Measurements from ENCODE around the gene GALNT9. TPM values are rescaled to one million over a fixed set of nuclear protein-coding genes. Genes with fewer than 3 reads are reported as not detected.

The GALNT9 gene
- total and polyA plus RNA-seq, 4 experiments from 2014 or later, result 0.61 TPM; not detected in 3

DNA sequence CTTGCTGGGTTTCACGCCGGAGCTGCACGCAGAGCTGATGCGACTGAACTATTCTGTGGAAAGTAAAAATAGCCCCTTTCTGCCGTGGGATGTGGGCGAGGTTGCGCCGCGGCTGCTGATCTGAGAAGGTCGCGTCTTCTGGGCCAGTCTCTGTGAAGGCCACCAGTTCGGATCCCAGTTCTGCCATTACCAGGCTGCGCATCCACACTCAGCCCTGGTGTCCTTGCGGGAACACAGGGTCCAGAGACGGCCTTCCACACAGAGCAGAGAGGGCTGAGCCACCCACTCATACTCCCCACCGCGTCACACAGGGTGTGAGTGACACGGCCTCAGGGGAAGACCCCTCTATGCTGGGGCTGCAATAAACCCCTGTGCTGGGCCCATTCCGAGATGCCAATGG lies 13.9 kb downstream of the GALNT9 start:
- Mint-ChIP-seq H3K27ac (no peak overlapping the region), H3K4me3 (no peak overlapping the region), H3K4me1 (no peaks in the 10 kb centered on the region), H3K36me3 (peaks cover 0 to 1% of the 10 kb centered on the region in 2 donors), H3K27me3 (peaks cover 6 to 7% of the 10 kb centered on the region in 2 donors), H3K9me3 (peaks cover 0 to 25% (median 17%) of the 10 kb centered on the region in 8 donors)
- H3K36me3 ChIP-seq (ENCODE audit: insufficient read depth, low read length), result no peaks in the 10 kb centered on the region
- no peaks in the 10 kb centered on the region for H3K27me3 ChIP-seq (ENCODE audit: insufficient read depth, low read length)
- intact Hi-C loops (cut with micrococcal nuclease), result no loop called here
- ChIA-PET CTCF (ENCODE audit: partially characterized antibody) (no interaction called here), POLR2A (ENCODE audit: partially characterized antibody) (no interaction called here)
- H3K9me3 ChIP-seq (ENCODE audit: control insufficient read depth in 1 of 2, low read length in 2 of 2), result peaks cover 0 to 5% of the 10 kb centered on the region in 2 donors
- H3K4me3 ChIP-seq (ENCODE audit: low read length in 2 of 2), result no peak overlapping the region
- DNase-seq, result no peak
- H3K27ac ChIP-seq (ENCODE audit: low read depth, low read length), result no peak overlapping the region
- H3K4me1 ChIP-seq (ENCODE audit: insufficient read depth, low read length), result no peaks in the 10 kb centered on the region

DNA sequence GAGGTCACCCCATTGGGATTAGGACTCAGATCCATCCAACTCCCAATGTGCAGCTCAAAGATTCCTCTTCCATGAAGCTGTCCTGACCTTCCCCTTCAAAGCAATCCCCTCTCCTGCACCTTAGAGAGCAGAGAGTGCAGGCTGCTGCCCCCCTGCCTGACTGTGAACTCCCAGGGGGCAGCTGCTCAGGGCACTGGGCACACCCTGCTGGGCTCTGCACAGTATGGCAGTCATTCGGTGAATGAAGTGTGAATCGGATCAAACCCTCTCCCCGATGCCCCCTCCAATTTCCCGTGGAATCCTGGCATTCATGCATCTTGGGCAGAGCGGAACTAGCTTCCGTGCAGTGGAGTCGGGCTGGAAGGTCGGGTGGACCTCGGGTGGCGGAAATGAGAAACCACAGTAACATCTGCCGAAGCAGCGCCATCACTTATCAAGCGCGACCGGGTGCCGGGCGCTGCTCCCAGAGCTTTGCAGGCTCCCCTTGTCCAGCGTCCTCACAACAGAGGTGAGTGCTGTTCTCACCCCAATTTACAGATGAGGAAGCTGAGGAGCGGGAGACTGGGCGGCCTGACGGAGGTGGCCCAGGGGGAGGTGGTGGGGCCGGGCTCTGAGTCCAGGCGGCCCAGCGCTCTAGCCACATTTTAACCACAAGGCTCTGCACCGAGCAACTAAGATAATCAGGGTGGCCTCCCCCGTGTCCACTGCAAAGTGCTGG lies 14.7 kb downstream of the GALNT9 start:
- CTCF ChIA-PET (ENCODE audit: partially characterized antibody), result no interaction called here
- H3K36me3 Mint-ChIP-seq, result peaks cover 0 to 1% of the 10 kb centered on the region in 2 donors

DNA sequence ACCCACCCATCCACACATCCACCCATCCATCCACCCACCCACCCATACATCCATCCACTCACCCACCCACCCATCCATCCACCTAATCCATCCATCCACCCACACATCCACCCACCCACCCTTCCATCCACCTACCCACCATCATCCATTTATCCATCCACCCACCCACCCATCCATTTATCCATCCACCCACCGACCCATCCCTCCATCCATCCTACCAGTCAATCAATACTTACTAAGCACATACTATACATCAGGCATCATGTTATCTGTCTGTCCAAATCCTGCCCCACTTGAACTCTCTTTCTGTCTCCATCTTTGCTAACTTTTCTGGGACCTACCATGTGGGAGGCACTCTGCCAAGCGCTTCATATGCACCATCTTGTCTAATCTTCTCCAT lies 15.4 kb downstream of the GALNT9 start:
- H3K4me1 ChIP-seq (ENCODE audit: insufficient read depth, low read length), result no peaks in the 10 kb centered on the region
- Mint-ChIP-seq H3K27me3 (peaks cover 5 to 8% of the 10 kb centered on the region in 2 donors), H3K4me1 (no peaks in the 10 kb centered on the region), H3K4me3 (no peak overlapping the region), H3K36me3 (peaks cover 0 to 1% of the 10 kb centered on the region in 2 donors), H3K27ac (no peak overlapping the region), H3K9me3 (peaks cover 0 to 37% (median 17%) of the 10 kb centered on the region in 8 donors)
- H3K9me3 ChIP-seq (ENCODE audit: control insufficient read depth in 1 of 2, low read length in 2 of 2), result peaks cover 0 to 5% of the 10 kb centered on the region in 2 donors
- POLR2A ChIA-PET (ENCODE audit: partially characterized antibody), result no interaction called here
- no peak overlapping the region for H3K27ac ChIP-seq (ENCODE audit: low read depth, low read length)
- no peak overlapping the region for H3K4me3 ChIP-seq (ENCODE audit: low read length in 2 of 2)
- intact Hi-C loops (cut with micrococcal nuclease), result no loop called here
- H3K27me3 ChIP-seq (ENCODE audit: insufficient read depth, low read length), result no peaks in the 10 kb centered on the region
- no peaks in the 10 kb centered on the region for H3K36me3 ChIP-seq (ENCODE audit: insufficient read depth, low read length)
- CTCF ChIA-PET (ENCODE audit: partially characterized antibody), result no interaction called here
- no peak for DNase-seq

More for the DNA sequence above, 14.7 kb downstream of the GALNT9 start:
- Histone ChIP-seq H3K27me3 (ENCODE audit: insufficient read depth, low read length) (no peaks in the 10 kb centered on the region), H3K27ac (ENCODE audit: low read depth, low read length) (no peak overlapping the region), H3K36me3 (ENCODE audit: insufficient read depth, low read length) (no peaks in the 10 kb centered on the region), H3K4me1 (ENCODE audit: insufficient read depth, low read length) (no peaks in the 10 kb centered on the region), H3K4me3 (ENCODE audit: low read length in 2 of 2) (no peak overlapping the region), H3K9me3 (ENCODE audit: control insufficient read depth in 1 of 2, low read length in 2 of 2) (peaks cover 0 to 5% of the 10 kb centered on the region in 2 donors)
- Mint-ChIP-seq H3K4me1 (no peaks in the 10 kb centered on the region), H3K27me3 (peaks cover 6 to 7% of the 10 kb centered on the region in 2 donors), H3K27ac (no peak overlapping the region), H3K4me3 (no peak overlapping the region), H3K9me3 (peaks cover 0 to 31% (median 17%) of the 10 kb centered on the region in 8 donors)
- intact Hi-C loops (cut with micrococcal nuclease), result no loop called here
- DNase-seq, result no peak
- POLR2A ChIA-PET (ENCODE audit: partially characterized antibody), result no interaction called here

DNA sequence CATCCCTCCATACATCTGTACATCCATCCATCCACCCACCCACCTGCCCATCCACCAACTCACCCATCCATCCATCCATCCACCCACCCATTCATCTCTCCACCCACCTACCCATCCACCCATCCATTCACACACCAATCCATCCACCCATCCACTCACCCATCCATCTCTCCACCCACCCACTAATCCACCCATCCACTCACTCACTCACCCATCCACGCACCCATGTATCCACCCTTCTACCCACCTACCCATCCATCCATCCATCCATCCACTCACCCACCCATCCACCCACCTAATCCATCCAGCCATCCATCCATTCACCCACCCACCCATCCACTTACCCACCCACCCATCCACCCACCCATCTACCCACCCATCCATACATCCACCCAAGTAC lies 16.2 kb downstream of the GALNT9 start:
- CTCF ChIA-PET (ENCODE audit: partially characterized antibody), result no interaction called here
- Histone ChIP-seq H3K27ac (ENCODE audit: low read depth, low read length) (no peak overlapping the region), H3K36me3 (ENCODE audit: insufficient read depth, low read length) (no peaks in the 10 kb centered on the region), H3K27me3 (ENCODE audit: insufficient read depth, low read length) (no peaks in the 10 kb centered on the region), H3K9me3 (ENCODE audit: control insufficient read depth in 1 of 2, low read length in 2 of 2) (peaks cover 0 to 5% of the 10 kb centered on the region in 2 donors), H3K4me1 (ENCODE audit: insufficient read depth, low read length) (no peaks in the 10 kb centered on the region), H3K4me3 (ENCODE audit: low read length in 2 of 2) (no peak overlapping the region)
- POLR2A ChIA-PET (ENCODE audit: partially characterized antibody), result no interaction called here
- DNase-seq, result no peak
- intact Hi-C loops (cut with micrococcal nuclease), result no loop called here
- peaks cover 0 to 1% of the 10 kb centered on the region in 2 donors for H3K36me3 Mint-ChIP-seq
- no peak overlapping the region for H3K27ac Mint-ChIP-seq
- H3K27me3 Mint-ChIP-seq, result peaks cover 5 to 8% of the 10 kb centered on the region in 2 donors
- no peak overlapping the region for H3K4me3 Mint-ChIP-seq
- peaks cover 0 to 37% (median 17%) of the 10 kb centered on the region in 8 donors for H3K9me3 Mint-ChIP-seq
- H3K4me1 Mint-ChIP-seq, result no peaks in the 10 kb centered on the region

DNA sequence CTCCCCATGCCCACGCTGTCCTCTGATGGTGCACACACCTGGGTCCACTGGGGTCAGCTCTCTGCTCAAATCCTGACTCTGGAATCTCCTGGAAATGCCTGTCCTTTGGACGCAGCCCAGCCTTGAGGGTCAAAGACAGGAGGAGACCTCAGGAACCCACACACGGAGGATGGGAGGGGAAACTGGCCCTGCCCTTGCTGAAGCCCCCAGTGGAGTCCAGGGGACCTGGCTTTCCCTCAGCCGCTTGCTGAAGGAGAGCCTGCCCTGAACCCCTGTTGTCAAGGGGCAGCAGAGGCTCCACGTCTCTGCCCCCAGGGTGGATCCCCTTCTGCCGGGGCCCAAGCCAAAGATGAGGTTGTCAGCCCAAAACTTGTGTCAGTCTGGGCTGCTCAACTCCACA lies 16.9 kb downstream of the GALNT9 start:
- peaks cover 0 to 1% of the 10 kb centered on the region in 2 donors for H3K36me3 Mint-ChIP-seq
- peaks cover 0 to 5% of the 10 kb centered on the region in 2 donors for H3K9me3 ChIP-seq (ENCODE audit: control insufficient read depth in 1 of 2, low read length in 2 of 2)
- H3K4me1 ChIP-seq (ENCODE audit: insufficient read depth, low read length), result no peaks in the 10 kb centered on the region
- peaks cover 6 to 8% of the 10 kb centered on the region in 2 donors for H3K27me3 Mint-ChIP-seq
- no peak for DNase-seq
- no peaks in the 10 kb centered on the region for H3K36me3 ChIP-seq (ENCODE audit: insufficient read depth, low read length)
- H3K4me3 Mint-ChIP-seq, result no peak overlapping the region
- H3K27ac ChIP-seq (ENCODE audit: low read depth, low read length), result no peak overlapping the region
- peaks cover 0 to 42% (median 17%) of the 10 kb centered on the region in 8 donors for H3K9me3 Mint-ChIP-seq
- no peak overlapping the region for H3K27ac Mint-ChIP-seq
- ChIA-PET POLR2A (ENCODE audit: partially characterized antibody) (no interaction called here), CTCF (ENCODE audit: partially characterized antibody) (no interaction called here)
- no peaks in the 10 kb centered on the region for H3K4me1 Mint-ChIP-seq
- intact Hi-C loops (cut with micrococcal nuclease), result no loop called here
- H3K4me3 ChIP-seq (ENCODE audit: low read length in 2 of 2), result no peak overlapping the region
- H3K27me3 ChIP-seq (ENCODE audit: insufficient read depth, low read length), result no peaks in the 10 kb centered on the region

DNA sequence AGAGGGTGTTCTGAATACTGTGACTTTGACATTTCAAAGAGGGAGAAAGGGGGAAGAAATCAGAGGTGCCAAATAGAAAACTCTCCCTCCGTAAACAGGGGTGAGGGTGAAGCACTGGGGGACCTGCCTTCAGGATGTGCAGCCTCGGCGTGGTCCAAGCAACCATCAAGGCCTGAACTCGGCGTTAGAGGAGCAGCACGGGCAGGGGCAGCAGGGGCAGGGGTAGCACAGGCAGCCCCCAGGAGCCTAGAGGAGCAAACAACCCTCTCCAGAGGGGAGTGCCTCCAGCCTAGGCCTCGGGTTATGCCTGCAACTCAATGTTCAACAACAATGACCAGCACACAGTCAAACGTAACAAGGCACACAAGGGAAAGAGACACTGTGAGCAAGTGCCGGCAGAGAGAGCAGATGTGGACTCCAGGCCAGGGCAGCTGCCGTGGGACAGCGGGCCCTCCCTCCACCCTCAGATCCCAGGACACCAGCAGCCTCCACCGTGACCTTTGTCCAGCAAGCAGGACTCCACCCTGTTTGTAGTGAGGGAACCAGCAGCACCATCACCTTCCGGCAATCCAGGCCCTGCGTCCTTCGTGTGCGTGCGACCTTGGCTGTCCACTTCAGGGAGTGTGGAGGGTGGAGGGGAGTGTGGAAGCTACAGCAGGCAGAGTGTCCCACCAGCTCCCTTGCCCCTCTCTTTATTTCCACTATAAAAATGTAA lies 18.0 kb downstream of the GALNT9 start:
- peaks cover 0 to 5% of the 10 kb centered on the region in 2 donors for H3K9me3 ChIP-seq (ENCODE audit: control insufficient read depth in 1 of 2, low read length in 2 of 2)
- H3K9me3 Mint-ChIP-seq, result peaks cover 0 to 42% (median 17%) of the 10 kb centered on the region in 8 donors
- no peaks in the 10 kb centered on the region for H3K36me3 ChIP-seq (ENCODE audit: insufficient read depth, low read length)
- intact Hi-C loops (cut with micrococcal nuclease), result no loop called here
- no peak overlapping the region for H3K27ac Mint-ChIP-seq
- no peak overlapping the region for H3K27ac ChIP-seq (ENCODE audit: low read depth, low read length)
- ChIA-PET CTCF (ENCODE audit: partially characterized antibody) (no interaction called here), POLR2A (ENCODE audit: partially characterized antibody) (no interaction called here)
- no peaks in the 10 kb centered on the region for H3K4me1 Mint-ChIP-seq
- H3K4me3 ChIP-seq (ENCODE audit: low read length in 2 of 2), result no peak overlapping the region
- H3K36me3 Mint-ChIP-seq, result peaks cover 0 to 1% of the 10 kb centered on the region in 2 donors
- DNase-seq, result no peak
- no peaks in the 10 kb centered on the region for H3K27me3 ChIP-seq (ENCODE audit: insufficient read depth, low read length)
- peaks cover 1 to 3% of the 10 kb centered on the region in 2 donors for H3K27me3 Mint-ChIP-seq
- H3K4me3 Mint-ChIP-seq, result no peak overlapping the region
- H3K4me1 ChIP-seq (ENCODE audit: insufficient read depth, low read length), result no peaks in the 10 kb centered on the region

DNA sequence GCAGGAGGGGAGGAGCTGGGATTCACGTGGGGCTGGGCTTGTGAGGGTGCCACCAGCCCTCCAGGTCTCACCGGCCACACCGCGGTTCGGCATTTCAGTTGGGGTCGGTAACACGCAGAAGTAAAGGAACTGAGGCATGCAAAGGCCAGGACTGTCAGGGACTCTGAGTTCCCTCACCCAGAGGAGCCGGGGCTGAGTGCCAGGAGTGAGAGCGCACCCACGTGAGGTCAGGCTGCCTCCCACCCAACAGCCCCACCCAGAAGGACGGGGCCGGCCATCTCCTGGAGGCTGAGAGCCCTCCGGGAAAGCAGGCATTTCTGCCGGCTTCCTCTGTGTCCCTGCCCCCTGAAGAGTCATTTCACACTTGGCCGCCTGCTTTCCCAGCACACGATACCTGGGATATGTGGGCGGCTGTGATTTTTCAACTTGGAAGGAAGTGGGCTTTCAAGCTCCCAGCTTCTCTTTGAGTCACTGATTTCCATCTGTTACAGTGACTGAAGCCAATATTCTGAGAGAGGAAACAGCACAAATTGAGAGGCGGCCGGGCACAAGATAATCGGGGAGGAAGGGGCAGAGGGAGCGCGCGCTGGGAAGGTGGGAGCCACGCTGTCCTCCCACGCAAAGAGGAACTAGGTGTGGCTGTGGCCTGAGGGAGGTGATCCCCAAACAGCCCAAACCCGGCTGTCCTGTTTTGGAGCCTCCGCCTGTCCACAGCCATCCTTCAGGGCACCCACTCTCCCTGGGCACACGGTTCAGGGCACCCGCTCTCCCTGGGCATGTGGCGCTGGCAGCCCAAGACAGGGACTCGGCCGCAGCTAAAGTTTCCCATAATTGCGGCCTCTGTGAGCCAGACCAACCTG lies 19.0 kb downstream of the GALNT9 start:
- ChIA-PET POLR2A (ENCODE audit: partially characterized antibody) (no interaction called here), CTCF (ENCODE audit: partially characterized antibody) (no interaction called here)
- intact Hi-C loops (cut with micrococcal nuclease), result no loop called here
- Histone ChIP-seq H3K4me1 (ENCODE audit: insufficient read depth, low read length) (no peaks in the 10 kb centered on the region), H3K4me3 (ENCODE audit: low read length in 2 of 2) (no peak overlapping the region), H3K36me3 (ENCODE audit: insufficient read depth, low read length) (no peaks in the 10 kb centered on the region), H3K9me3 (ENCODE audit: control insufficient read depth in 1 of 2, low read length in 2 of 2) (peaks cover 0 to 5% of the 10 kb centered on the region in 2 donors), H3K27me3 (ENCODE audit: insufficient read depth, low read length) (no peaks in the 10 kb centered on the region), H3K27ac (ENCODE audit: low read depth, low read length) (no peak overlapping the region)
- peaks cover 0 to 1% of the 10 kb centered on the region in 2 donors for H3K36me3 Mint-ChIP-seq
- H3K4me3 Mint-ChIP-seq, result no peak overlapping the region
- peaks cover 1 to 3% of the 10 kb centered on the region in 2 donors for H3K27me3 Mint-ChIP-seq
- H3K4me1 Mint-ChIP-seq, result no peaks in the 10 kb centered on the region
- H3K9me3 Mint-ChIP-seq, result peaks cover 0 to 42% (median 17%) of the 10 kb centered on the region in 8 donors
- H3K27ac Mint-ChIP-seq, result no peak overlapping the region
- no peak for DNase-seq

Measured in CD4-positive, alpha-beta memory T cell (primary cell).